NCI-H510A (cell line): Measurements from ENCODE around the gene ZKSCAN8.

Source experiments
- DNase-seq: peaks from one replicate; lab custom pipeline; 2025; lab: John Stamatoyannopoulos, UW

The ZKSCAN8 gene

GRCh38 chr6:28206928-28207509, 65.3 kb downstream of the ZKSCAN8 start:
- DNase-seq = no peak

- no peak for DNase-seq
These were observed 65.9 kb downstream of the ZKSCAN8 start for GRCh38 chr6:28207510-28208110.

- no peak for DNase-seq
These were observed 66.5 kb downstream of the ZKSCAN8 start for GRCh38 chr6:28208111-28208659.
